Measurements from ENCODE around the gene ZNF799. TPM values are rescaled to one million over a fixed set of nuclear protein-coding genes. Genes with fewer than 3 reads are reported as not detected.

Gene ZNF799
- total RNA-seq, 1 experiment from 2014 or later: 5.2 TPM

- WGBS (ENCODE audit: extremely low coverage, insufficient read length, low lambda C conversion rate): no CpG with 5 or more reads among the region's 51 CpGs
- peak; percentile 99 for DNase-seq
- Histone ChIP-seq H2BK20ac (ENCODE audit: low read depth, low read length, poor library complexity, severe bottlenecking) (no peak within 1 kb of the TSS), H3K27ac (ENCODE audit: insufficient read length, low read depth, low read length) (peak within 1 kb of the TSS; percentile 7), H2AK5ac (ENCODE audit: insufficient read length, low read length) (no peak within 1 kb of the TSS), H3K4ac (ENCODE audit: low read depth, low read length) (no peak within 1 kb of the TSS; the same call in 1 of the 2 replicates), H2BK120ac (ENCODE audit: low read depth, low read length, poor library complexity, severe bottlenecking) (no peak within 1 kb of the TSS), H2BK15ac (ENCODE audit: low read depth, low read length) (no peak within 1 kb of the TSS), H2AFZ (ENCODE audit: low read length) (no peak within 1 kb of the TSS), H3K9ac (ENCODE audit: extremely low read depth, insufficient read length, low read length) (peak within 1 kb of the TSS; percentile 56), H3K9me3 (ENCODE audit: control insufficient read depth, low read depth, low read length) (peaks cover 11% of the 10 kb centered on the region), H2BK5ac (ENCODE audit: insufficient read length, low read length) (no peak within 1 kb of the TSS), H3K27me3 (ENCODE audit: insufficient read depth, low read length) (no peaks in the 10 kb centered on the region), H2BK12ac (ENCODE audit: insufficient read length, low read depth, low read length) (no peak within 1 kb of the TSS), H3K18ac (ENCODE audit: insufficient read length, low read depth, low read length) (peak within 1 kb of the TSS; percentile 65), H4K5ac (ENCODE audit: insufficient read length, low read depth, low read length) (no peak within 1 kb of the TSS), H4K91ac (ENCODE audit: insufficient read length, low read depth, low read length) (no peak within 1 kb of the TSS), H3K23me2 (ENCODE audit: insufficient read length, low read depth, low read length, poor library complexity, severe bottlenecking) (peaks cover 7% of the 10 kb centered on the region), H3K4me1 (ENCODE audit: insufficient read depth, low read length) (no peaks in the 10 kb centered on the region), H4K20me1 (ENCODE audit: control insufficient read depth, insufficient read depth, insufficient read length) (no peaks in the 10 kb centered on the region), H4K8ac (replicated peaks; ENCODE audit: insufficient read length, low read depth, low read length) (no peak within 1 kb of the TSS), H3T11ph (ENCODE audit: low read length) (no peak within 1 kb of the TSS), H3K14ac (ENCODE audit: insufficient read depth, low read length) (peak within 1 kb of the TSS; percentile 87), H3K79me2 (ENCODE audit: insufficient read depth, low read length) (no peaks in the 10 kb centered on the region), H3K4me2 (ENCODE audit: insufficient read depth, insufficient read length, low read length) (peak within 1 kb of the TSS; percentile 75), H3K23ac (ENCODE audit: insufficient read length, low read depth, low read length) (no peak within 1 kb of the TSS), H3K56ac (ENCODE audit: insufficient read length, low read depth, low read length) (no peak within 1 kb of the TSS), H3K79me1 (ENCODE audit: insufficient read depth, low read depth, low read length, poor library complexity, severe bottlenecking) (no peaks in the 10 kb centered on the region)
- TF ChIP-seq CTCF (conservative IDR thresholded peaks at IDR 0.05): peak; percentile 70
- H3K4me1 Mint-ChIP-seq: peaks cover 10 to 19% of the 10 kb centered on the region in 2 experiments
- H3K27me3 Mint-ChIP-seq (ENCODE audit: low read depth): peaks cover 15% of the 10 kb centered on the region
- H3K36me3 Mint-ChIP-seq (ENCODE audit: insufficient read depth in 1 of 3, low read depth in 3 of 3): peaks cover 16 to 37% (median 25%) of the 10 kb centered on the region in 3 experiments
- peak within 1 kb of the TSS; percentile 86 to 95 for H3K4me3 Mint-ChIP-seq
- H3K9me3 Mint-ChIP-seq: peaks cover 45 to 64% of the 10 kb centered on the region in 2 experiments
- peak within 1 kb of the TSS; percentile 66 to 95 (median 94); a peak in 6 of 7 replicates for H3K27ac Mint-ChIP-seq
Observed at GRCh38 chr19:12365236-12366162, 35.6 kb downstream of the ZNF799 start, which contains the start of gene ZNF442. ZNF442 (minus strand) TSS chr19:12365683; CDS start chr19:12363631, 2,052 bp downstream.

Data from H9 (cell line).